ENCODE data around the gene CADPS2.

DNA sequence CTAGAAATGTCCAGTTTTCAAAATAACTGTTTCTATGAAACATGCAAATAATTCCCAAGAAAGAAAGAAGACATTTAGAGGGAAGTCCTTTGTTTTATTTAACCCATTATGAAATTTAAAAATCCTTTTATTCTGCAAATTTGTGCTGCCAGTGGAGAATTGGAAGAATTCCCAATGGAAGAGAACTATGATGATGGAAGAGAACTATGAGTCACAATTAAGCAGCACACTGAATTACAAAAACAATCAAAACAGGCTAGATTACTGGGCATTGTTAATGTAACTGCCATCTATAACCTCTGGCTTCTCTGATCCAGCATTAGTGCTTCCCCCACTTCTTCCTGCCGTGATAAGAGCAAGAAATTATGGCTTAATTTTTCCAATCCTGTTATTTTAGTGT lies 455.6 kb downstream of the CADPS2 start:
- no peak for TF ChIP-seq EP300 (IDR thresholded peaks at IDR 0.05)
- TF ChIP-seq CTCF (IDR thresholded peaks at IDR 0.05), result no peak
- TF ChIP-seq POLR2A (IDR thresholded peaks at IDR 0.05), result no peak
- no peak for TF ChIP-seq POLR2AphosphoS5 (IDR thresholded peaks at IDR 0.05)
